ENCODE results near the gene FHOD3.

Gene FHOD3

GRCh38 chr18:36729197-36729596 lies 431.7 kb downstream of the FHOD3 start:
- FAIRE-seq (no peak), DNase-seq (ENCODE audit: insufficient read length, low spot score) (no peak)
- TF ChIP-seq CTCF (IDR thresholded peaks at IDR 0.05; ENCODE audit: insufficient read depth, missing control alignments) = no peak

- no peak for TF ChIP-seq CTCF (IDR thresholded peaks at IDR 0.05; ENCODE audit: insufficient read depth, missing control alignments)
- DNase-seq (ENCODE audit: insufficient read length, low spot score) = no peak
- no peak for FAIRE-seq
Observed at GRCh38 chr18:36732264-36732663, 434.8 kb downstream of the FHOD3 start.

GRCh38 chr18:36733150-36733549 lies 435.6 kb downstream of the FHOD3 start:
- FAIRE-seq (no peak), DNase-seq (ENCODE audit: insufficient read length, low spot score) (no peak)
- no peak for TF ChIP-seq CTCF (IDR thresholded peaks at IDR 0.05; ENCODE audit: insufficient read depth, missing control alignments)

GRCh38 chr18:36734596-36734995 lies 437.1 kb downstream of the FHOD3 start:
- DNase-seq (ENCODE audit: insufficient read length, low spot score) (no peak), FAIRE-seq (peak; percentile 85)
- TF ChIP-seq CTCF (IDR thresholded peaks at IDR 0.05; ENCODE audit: insufficient read depth, missing control alignments) = no peak

- DNase-seq (ENCODE audit: insufficient read length, low spot score) (no peak), FAIRE-seq (no peak)
- TF ChIP-seq CTCF (IDR thresholded peaks at IDR 0.05; ENCODE audit: insufficient read depth, missing control alignments) = no peak
Observed at GRCh38 chr18:36735130-36735529, 437.6 kb downstream of the FHOD3 start.

GRCh38 chr18:36736094-36736493 lies 438.6 kb downstream of the FHOD3 start:
- TF ChIP-seq CTCF (IDR thresholded peaks at IDR 0.05; ENCODE audit: insufficient read depth, missing control alignments) = no peak
- no peak for DNase-seq (ENCODE audit: insufficient read length, low spot score)
- FAIRE-seq = no peak

GRCh38 chr18:36737316-36737715 lies 439.8 kb downstream of the FHOD3 start:
- FAIRE-seq (no peak), DNase-seq (ENCODE audit: insufficient read length, low spot score) (no peak)
- no peak for TF ChIP-seq CTCF (IDR thresholded peaks at IDR 0.05; ENCODE audit: insufficient read depth, missing control alignments)
